HepG2 (cell line): Measurements from ENCODE around the gene SERTAD3. TPM values are rescaled to one million over a fixed set of nuclear protein-coding genes. Genes with fewer than 3 reads are reported as not detected.

Experiments
- AGO2 ChIP-seq: fragments of 200-400 bp; formaldehyde crosslinking; optimal IDR thresholded peaks from 2 replicates; pipeline ENCODE3; 2017; ENCODE audit warnings: mild to moderate bottlenecking, low read depth, low read length, moderate library complexity
- GFI1 ChIP-seq: sonication (generic); formaldehyde crosslinking; IDR thresholded peaks from 2 replicates; pipeline ENCODE4 v1.5.0; 2020; ENCODE audit warnings: missing genetic modification reagents, mild to moderate bottlenecking, borderline replicate concordance
- HOXA7 ChIP-seq: sonication (generic); formaldehyde crosslinking; IDR thresholded peaks from 2 replicates; pipeline ENCODE4 v1.8.1; 2022; ENCODE audit warnings: mild to moderate bottlenecking, missing genetic modification reagents, moderate library complexity
- KLF11 ChIP-seq: IDR thresholded peaks from 2 replicates; pipeline ENCODE4 v1.6.1; 2016; ENCODE audit warnings: missing compliant biosample characterization
- MAFF ChIP-seq: IDR thresholded peaks from 2 replicates; pipeline ENCODE4 v1.6.1; 2011; ENCODE audit warnings: low read depth, low read length, improper control_type of control experiment
- MEIS2 ChIP-seq: sonication (generic); formaldehyde crosslinking; IDR thresholded peaks from 2 replicates; pipeline ENCODE4 v1.9.0; 2021; ENCODE audit warnings: mild to moderate bottlenecking, missing genetic modification reagents
- NCOA1 ChIP-seq: sonication (generic); formaldehyde crosslinking; IDR thresholded peaks from 2 replicates; pipeline ENCODE4 v1.9.0; 2021; ENCODE audit warnings: missing genetic modification reagents
- NFKBIZ ChIP-seq: IDR thresholded peaks from 2 replicates; pipeline ENCODE4 v1.6.1; 2018; ENCODE audit warnings: missing genetic modification reagents, missing compliant biosample characterization
- RXRB ChIP-seq: IDR thresholded peaks from 2 replicates; pipeline ENCODE4 v1.6.1; 2016; ENCODE audit warnings: borderline replicate concordance, missing genetic modification reagents, missing compliant biosample characterization
- SNRNP70 ChIP-seq: fragments of 200-400 bp; formaldehyde crosslinking; IDR thresholded peaks from 2 replicates; pipeline ENCODE4 v1.6.1; 2017; ENCODE audit warnings: mild to moderate bottlenecking, low read depth, low read length, moderate library complexity
- SRSF1 ChIP-seq: fragments of 200-400 bp; formaldehyde crosslinking; optimal IDR thresholded peaks from 2 replicates; pipeline ENCODE3; 2017; ENCODE audit warnings: mild to moderate bottlenecking, low read depth, low read length, moderate library complexity
- TCF7 ChIP-seq: sonication (generic); IDR thresholded peaks from 2 replicates; pipeline ENCODE4 v1.6.1; 2016; ENCODE audit warnings: antibody characterized with exemption, low read depth
- TP53 ChIP-seq: sonication (generic); formaldehyde crosslinking; conservative IDR thresholded peaks from 2 replicates; pipeline ENCODE4 v1.4.0; 2020; ENCODE audit warnings: missing genetic modification reagents
- USF2 ChIP-seq, 2 experiments: sonication (generic) in 1 of 2; formaldehyde crosslinking in 1 of 2; IDR thresholded peaks; 2 replicates each; pipeline versions ENCODE4 v1.5.1 to v1.6.1; 2011 to 2020; ENCODE audit warnings: borderline replicate concordance in 1 of 2, low read depth in 1 of 2, low read length in 1 of 2, mild to moderate bottlenecking in 1 of 2, missing genetic modification reagents in 1 of 2, moderate library complexity in 1 of 2
- XBP1 ChIP-seq: sonication (generic); formaldehyde crosslinking; IDR thresholded peaks from 2 replicates; pipeline ENCODE4 v1.5.0; 2020; ENCODE audit warnings: missing genetic modification reagents
- ZC3H4 ChIP-seq: sonication (generic); formaldehyde crosslinking; IDR thresholded peaks from 2 replicates; pipeline ENCODE4 v1.4.0; 2020; ENCODE audit warnings: missing genetic modification reagents, borderline replicate concordance
- ZFP82 ChIP-seq: sonication (generic); formaldehyde crosslinking; IDR thresholded peaks from 2 replicates; pipeline ENCODE4 v1.5.1; 2020; ENCODE audit warnings: mild to moderate bottlenecking, missing genetic modification reagents, borderline replicate concordance
- ZGPAT ChIP-seq: IDR thresholded peaks from 2 replicates; pipeline ENCODE4 v1.6.1; 2016; ENCODE audit warnings: mild to moderate bottlenecking
- ZNF180 ChIP-seq: sonication (generic); formaldehyde crosslinking; IDR thresholded peaks from 2 replicates; pipeline ENCODE4 v1.4.0; 2020; ENCODE audit warnings: low read depth, missing genetic modification reagents, borderline replicate concordance
- ZNF329 ChIP-seq: sonication (generic); formaldehyde crosslinking; IDR thresholded peaks from 2 replicates; pipeline ENCODE4 v1.9.0; 2021; ENCODE audit warnings: low read depth, mild to moderate bottlenecking, missing genetic modification reagents
- ZNF335 ChIP-seq: sonication (generic); formaldehyde crosslinking; IDR thresholded peaks from 2 replicates; pipeline ENCODE4 v1.4.0; 2020; ENCODE audit warnings: missing genetic modification reagents
- ZNF570 ChIP-seq: sonication (generic); formaldehyde crosslinking; IDR thresholded peaks from 2 replicates; pipeline ENCODE4 v1.4.0; 2020; ENCODE audit warnings: mild to moderate bottlenecking, missing genetic modification reagents, borderline replicate concordance
- ZNF607 ChIP-seq: sonication (generic); formaldehyde crosslinking; IDR thresholded peaks from 2 replicates; pipeline ENCODE4 v1.5.1; 2020; ENCODE audit warnings: missing genetic modification reagents, mild to moderate bottlenecking, borderline replicate concordance
- ZNF770 ChIP-seq: sonication (generic); formaldehyde crosslinking; IDR thresholded peaks from 2 replicates; pipeline ENCODE4 v1.5.0; 2020; ENCODE audit warnings: mild to moderate bottlenecking, missing genetic modification reagents
- ZZZ3 ChIP-seq: sonication (generic); formaldehyde crosslinking; IDR thresholded peaks from 2 replicates; pipeline ENCODE4 v1.4.0; 2020; ENCODE audit warnings: missing genetic modification reagents, mild to moderate bottlenecking, borderline replicate concordance
- polyA plus RNA-seq, 8 experiments: library from polyadenylated mRNA; depleted of rRNA in 3 of 8; stranded (reverse) in 7 of 8; unstranded in 1 of 8; fragments of >200 nt; fragmentation: Illumina TruSeq in 4 of 8; extraction: Trizol in 4 of 8; gene quantifications; 2 replicates each; pipeline versions ENCODE4 v1.2.1 to v1.2.3, GENCODE V29; 2011 to 2016; ENCODE audit warnings: low read depth in 4 of 8, missing spikeins in 1 of 8, mixed read lengths in 1 of 8; ENCODE audit not compliant: insufficient read depth in 1 of 8
- total RNA-seq, 5 experiments: library from RNA; depleted of rRNA; stranded (reverse); fragments of >200 nt; fragmentation: Illumina TruSeq; extraction: Trizol; gene quantifications; 2 replicates each; pipeline ENCODE4 v1.2.3, GENCODE V29; 2016; ENCODE audit warnings: low read depth in 1 of 5

Gene SERTAD3
- total and polyA plus RNA-seq, 2 of the 13 experiments (the other 11 are each of a cell fraction or from before 2014, with no cell fraction given): 9.6 to 16.9 TPM

GRCh38 chr19:40443131-40443999 lies 770 bp downstream of the SERTAD3 start (continued):
- TF ChIP-seq USF2 (IDR thresholded peaks at IDR 0.05; ENCODE audit: low read depth, low read length) (no peak), USF2 (CRISPR knock-in tag; IDR thresholded peaks at IDR 0.05; ENCODE audit: borderline replicate concordance) (no peak), TP53 (CRISPR knock-in tag) (no peak), MAFF (no peak), AGO2 (peak; percentile 79), ZC3H4 (no peak), SNRNP70 (no peak), NFKBIZ (CRISPR knock-in tag) (0 out of 2 replicates have a peak, but pooled peaks have one; percentile 33), MEIS2 (CRISPR knock-in tag) (peak; percentile 77), ZNF335 (CRISPR knock-in tag) (peak; percentile 94), RXRB (CRISPR knock-in tag) (no peak; the same call in 1 of the 2 replicates), SRSF1 (peak; percentile 44), ZNF770 (CRISPR knock-in tag) (no peak), HOXA7 (CRISPR knock-in tag) (no peak), ZNF329 (CRISPR knock-in tag) (no peak), ZNF180 (no peak), ZNF570 (CRISPR knock-in tag) (no peak), ZFP82 (CRISPR knock-in tag) (no peak), TCF7 (no peak), ZGPAT (CRISPR knock-in tag) (no peak; the same call in none of the 2 replicates), ZZZ3 (no peak), ZNF607 (no peak; the same call in 1 of the 2 replicates), KLF11 (CRISPR knock-in tag) (no peak; the same call in 1 of the 2 replicates), GFI1 (no peak; the same call in 1 of the 2 replicates), XBP1 (CRISPR knock-in tag) (no peak), NCOA1 (CRISPR knock-in tag) (no peak)
